ENCODE measurements around the gene ARFIP1.

The ARFIP1 gene

GRCh38 chr4:152960082-152960481 lies 180.3 kb downstream of the ARFIP1 start:
- no peak for DNase-seq (ENCODE audit: low spot score)
- FAIRE-seq = no peak

GRCh38 chr4:152961014-152961772 lies 181.4 kb downstream of the ARFIP1 start:
- FAIRE-seq (no peak), DNase-seq (ENCODE audit: low spot score) (no peak)

GRCh38 chr4:152961773-152962115 lies 182.0 kb downstream of the ARFIP1 start:
- FAIRE-seq = no peak
- DNase-seq (ENCODE audit: low spot score) = no peak

All from urothelium cell line (cell line).